NB4 (cell line): ENCODE data around the gene SSPN.

Source experiments
- CTCF ChIP-seq: IDR thresholded peaks from one replicate; pipeline ENCODE4 v1.5.1; 2012; ENCODE audit warnings: low read depth, low read length
- POLR2A ChIP-seq: IDR thresholded peaks from 2 replicates; pipeline ENCODE4 v1.6.1; 2011; ENCODE audit warnings: mild to moderate bottlenecking; ENCODE audit not compliant: insufficient read length; ENCODE audit errors: extremely low read depth

GRCh38 chr12:26205941-26206340 lies 10.6 kb downstream of the SSPN start:
- TF ChIP-seq CTCF (no peak), POLR2A (no peak)
